HEK293T (cell line): ENCODE results near the gene PTPN7.

Source experiments
- ARNT ChIP-seq: fragments of 450-650 bp; IDR thresholded peaks from 2 replicates; pipeline ENCODE4 v1.6.1; 2017; ENCODE audit warnings: mild to moderate bottlenecking
- BHLHE40 ChIP-seq: fragments of 450-650 bp; IDR thresholded peaks from 2 replicates; pipeline ENCODE4 v1.6.1; 2016; ENCODE audit warnings: mild to moderate bottlenecking, moderate library complexity, borderline replicate concordance
- ELF4 ChIP-seq: fragments of 450-650 bp; IDR thresholded peaks from 2 replicates; pipeline ENCODE4 v1.6.1; 2017; ENCODE audit warnings: antibody characterized with exemption
- FOXA1 ChIP-seq: fragments of 450-650 bp; IDR thresholded peaks from 2 replicates; pipeline ENCODE4 v1.6.1; 2016; ENCODE audit warnings: mild to moderate bottlenecking
- FOXK2 ChIP-seq: fragments of 450-650 bp; IDR thresholded peaks from 2 replicates; pipeline ENCODE4 v1.6.1; 2016; ENCODE audit warnings: mild to moderate bottlenecking
- FOXM1 ChIP-seq: fragments of 450-650 bp; IDR thresholded peaks from 2 replicates; pipeline ENCODE4 v1.6.1; 2017; ENCODE audit warnings: mild to moderate bottlenecking, borderline replicate concordance
- HDGF ChIP-seq: fragments of 450-650 bp; IDR thresholded peaks from 2 replicates; pipeline ENCODE4 v1.6.1; 2017; ENCODE audit warnings: antibody characterized with exemption, borderline replicate concordance
- L3MBTL2 ChIP-seq: fragments of 450-650 bp; conservative IDR thresholded peaks from 2 replicates; pipeline ENCODE4 v1.6.1; 2016; ENCODE audit warnings: mild to moderate bottlenecking
- SP1 ChIP-seq: fragments of 450-650 bp; IDR thresholded peaks from 2 replicates; pipeline ENCODE4 v1.6.1; 2017
- SUZ12 ChIP-seq: fragments of 450-650 bp; IDR thresholded peaks from 2 replicates; pipeline ENCODE4 v1.6.1; 2016; ENCODE audit warnings: mild to moderate bottlenecking
- TF ChIP-seq, protein P1 (sequence below): fragments of 450-650 bp; IDR thresholded peaks from 2 replicates; pipeline ENCODE4 v1.6.1; 2016

DNA sequence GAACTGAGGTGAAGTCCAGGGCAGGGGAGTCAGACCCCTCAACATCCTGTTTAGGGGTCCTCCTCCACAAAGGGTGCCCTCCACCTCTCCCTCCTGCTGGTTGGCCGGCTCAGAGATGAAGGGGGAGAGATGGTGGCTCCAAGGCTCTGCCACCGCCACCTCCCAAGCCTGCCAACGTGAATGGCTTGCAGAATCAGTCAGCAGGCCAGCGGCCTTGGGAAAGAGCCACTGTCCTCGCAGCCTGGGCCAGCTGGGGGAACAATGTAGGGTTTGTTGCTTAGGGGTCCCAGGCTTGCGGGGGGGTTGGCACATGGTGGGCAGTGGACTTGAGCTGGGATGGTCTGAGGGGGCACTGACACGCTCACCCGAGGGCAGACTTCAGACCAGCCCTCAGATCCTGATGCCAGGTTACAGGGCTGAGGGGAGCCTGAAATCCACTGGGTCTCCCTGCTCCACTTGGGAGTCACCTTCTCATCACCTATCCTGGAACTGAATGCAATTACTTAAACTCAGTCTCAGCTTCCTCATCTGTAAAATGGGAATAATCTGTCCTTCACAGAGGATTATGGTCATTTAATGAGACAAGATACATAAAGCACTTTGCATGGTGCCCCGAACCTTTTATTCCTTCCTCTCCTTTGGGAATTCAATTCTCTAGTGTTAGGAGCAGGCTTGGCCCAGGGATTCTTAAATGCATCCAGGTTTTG is 29.4 kb downstream of the PTPN7 start:
- TF ChIP-seq SUZ12 = no peak
- no peak for TF ChIP-seq ARNT
- no peak for TF ChIP-seq FOXM1
- no peak for TF ChIP-seq FOXK2
- TF ChIP-seq BHLHE40 = no peak
- TF ChIP-seq SP1 = no peak
- no peak for TF ChIP-seq L3MBTL2
- TF ChIP-seq, protein P1, sequence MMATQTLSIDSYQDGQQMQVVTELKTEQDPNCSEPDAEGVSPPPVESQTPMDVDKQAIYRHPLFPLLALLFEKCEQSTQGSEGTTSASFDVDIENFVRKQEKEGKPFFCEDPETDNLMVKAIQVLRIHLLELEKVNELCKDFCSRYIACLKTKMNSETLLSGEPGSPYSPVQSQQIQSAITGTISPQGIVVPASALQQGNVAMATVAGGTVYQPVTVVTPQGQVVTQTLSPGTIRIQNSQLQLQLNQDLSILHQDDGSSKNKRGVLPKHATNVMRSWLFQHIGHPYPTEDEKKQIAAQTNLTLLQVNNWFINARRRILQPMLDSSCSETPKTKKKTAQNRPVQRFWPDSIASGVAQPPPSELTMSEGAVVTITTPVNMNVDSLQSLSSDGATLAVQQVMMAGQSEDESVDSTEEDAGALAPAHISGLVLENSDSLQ = no peak
- TF ChIP-seq HDGF = no peak
- no peak for TF ChIP-seq FOXA1
- TF ChIP-seq ELF4 = no peak
